DMS 273 (cell line): ENCODE measurements around the gene PRM3.

Source experiments
- DNase-seq: peaks from one replicate; lab custom pipeline; 2025; ENCODE audit not compliant: unreplicated experiment; lab: John Stamatoyannopoulos, UW

Gene PRM3

DNA sequence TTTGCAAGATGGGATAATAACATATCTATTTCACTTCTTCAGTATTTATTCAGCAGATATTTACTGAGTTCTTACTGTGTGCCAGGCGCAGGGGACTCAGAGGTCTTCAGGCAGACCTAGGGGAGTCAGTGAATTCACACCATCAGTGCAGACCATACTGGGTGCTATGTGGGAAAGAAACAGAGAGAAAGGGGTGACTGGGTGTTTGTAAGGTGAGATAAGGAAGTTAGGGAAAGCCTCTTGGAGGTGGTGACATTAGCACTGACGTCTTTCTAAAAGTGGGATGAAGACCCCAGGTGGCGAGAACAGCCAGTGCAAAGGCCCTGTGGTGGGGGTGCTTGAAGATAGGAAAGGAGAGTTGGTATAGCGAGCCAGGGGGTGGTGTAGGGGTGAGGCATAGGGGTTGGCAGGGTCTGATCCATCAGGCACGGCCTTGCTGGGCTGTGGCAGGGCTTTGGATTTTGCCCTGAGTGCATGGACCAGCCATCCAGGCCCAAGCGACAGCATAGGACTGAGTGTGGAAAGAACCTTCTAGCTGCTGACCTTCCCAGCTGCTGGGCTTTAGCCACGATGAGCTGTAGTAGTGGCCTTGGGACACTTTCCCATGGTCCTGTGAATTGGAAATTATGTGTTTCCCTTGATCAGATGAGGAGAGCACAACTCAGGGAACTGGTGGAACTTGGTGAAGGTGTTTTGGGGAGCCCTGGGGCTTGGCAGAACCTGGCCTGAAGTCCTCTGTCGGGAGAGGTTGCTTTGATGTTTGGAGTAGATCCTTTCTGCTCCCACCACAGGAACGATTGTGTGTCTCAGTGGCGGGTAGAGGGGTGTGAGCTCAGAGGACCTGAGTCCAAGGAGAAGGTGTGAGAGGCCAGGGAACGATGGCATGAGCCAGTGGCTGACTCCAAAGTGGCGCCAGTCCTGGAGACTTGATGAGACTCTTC is 13.5 kb downstream of the PRM3 start:
- no peak for DNase-seq

DNA sequence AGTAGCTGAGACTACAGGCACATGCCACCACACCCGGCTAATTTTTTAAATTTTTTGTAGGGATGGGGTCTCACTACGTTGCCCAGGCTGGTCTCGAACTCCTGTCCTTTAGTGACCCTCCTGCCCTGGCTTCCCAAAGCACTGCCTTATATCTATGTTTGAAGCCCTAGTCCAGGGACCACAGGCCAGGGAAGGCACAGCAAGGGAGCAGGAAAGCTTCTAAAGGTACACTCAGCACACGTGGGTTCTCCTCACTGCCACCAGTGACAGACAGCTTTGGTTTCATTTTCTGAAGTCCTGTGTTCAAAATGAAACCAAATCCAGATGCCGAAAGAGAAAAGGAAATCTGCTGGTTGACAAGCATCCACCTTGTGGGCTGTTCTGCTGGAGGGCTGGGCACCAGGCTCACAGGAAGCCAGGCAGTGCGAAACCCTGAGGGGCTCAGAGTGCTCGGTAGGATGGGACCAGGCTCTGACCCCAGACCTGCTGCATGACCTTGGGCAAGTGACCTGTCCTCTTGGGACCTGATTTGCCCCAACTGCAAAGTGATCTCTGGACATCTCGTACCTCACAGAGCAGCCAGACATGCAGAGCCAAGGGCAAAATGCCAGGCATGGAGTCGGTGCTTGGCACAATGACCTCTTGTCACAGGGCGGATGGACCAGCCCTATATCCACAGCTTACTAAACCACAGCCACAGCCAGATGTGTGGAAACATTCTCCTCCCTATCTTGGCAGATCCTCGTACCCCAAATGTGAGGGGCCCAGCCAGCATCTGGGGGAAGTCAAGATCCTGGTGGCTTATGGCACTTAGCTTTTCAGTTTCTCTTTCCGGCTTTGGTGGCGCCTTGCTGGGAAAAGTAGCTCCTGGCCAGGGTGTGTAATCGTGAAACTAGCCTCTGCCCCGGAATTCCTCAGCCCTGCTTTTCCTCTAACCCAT is 14.6 kb downstream of the PRM3 start:
- DNase-seq, result no peak

DNA sequence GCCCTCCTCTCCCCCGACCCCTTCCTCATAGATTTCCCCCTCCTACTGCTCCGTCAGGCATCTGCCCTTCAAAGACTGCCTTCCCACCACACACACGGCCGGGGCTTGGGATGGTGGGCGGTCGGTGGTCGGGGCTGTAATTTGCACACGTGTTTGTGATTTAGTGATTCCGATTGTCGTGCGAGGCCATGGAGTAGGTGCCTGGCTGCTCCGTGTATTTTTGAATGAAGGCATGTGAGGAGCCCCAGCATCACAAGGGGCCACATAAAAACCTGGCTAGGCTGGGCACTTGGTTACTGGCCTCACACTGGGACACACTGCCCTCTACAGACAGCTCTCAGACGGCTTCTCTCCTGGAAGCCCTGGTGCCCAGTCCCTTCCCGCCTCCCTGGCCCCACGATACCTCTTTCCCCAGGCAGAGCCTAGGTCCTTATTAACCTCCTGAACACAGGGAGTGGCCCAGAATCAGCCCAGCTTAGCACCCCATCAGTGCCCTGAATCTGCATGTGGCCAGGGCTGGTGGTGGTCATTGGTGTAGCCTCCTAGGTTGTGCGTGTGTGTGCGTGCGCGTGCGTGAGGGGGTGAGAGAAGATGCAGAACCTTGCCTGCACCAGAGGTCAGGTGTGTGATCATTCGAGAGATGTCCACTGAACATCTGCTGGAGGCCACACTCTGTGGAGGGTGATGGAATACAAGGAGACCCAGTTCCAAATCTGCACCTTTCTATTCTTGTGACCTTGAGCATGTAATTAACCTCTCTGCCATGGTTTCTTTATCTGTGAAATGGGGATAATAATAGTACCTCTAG is 16.1 kb downstream of the PRM3 start:
- peak; percentile 89 for DNase-seq

DNA sequence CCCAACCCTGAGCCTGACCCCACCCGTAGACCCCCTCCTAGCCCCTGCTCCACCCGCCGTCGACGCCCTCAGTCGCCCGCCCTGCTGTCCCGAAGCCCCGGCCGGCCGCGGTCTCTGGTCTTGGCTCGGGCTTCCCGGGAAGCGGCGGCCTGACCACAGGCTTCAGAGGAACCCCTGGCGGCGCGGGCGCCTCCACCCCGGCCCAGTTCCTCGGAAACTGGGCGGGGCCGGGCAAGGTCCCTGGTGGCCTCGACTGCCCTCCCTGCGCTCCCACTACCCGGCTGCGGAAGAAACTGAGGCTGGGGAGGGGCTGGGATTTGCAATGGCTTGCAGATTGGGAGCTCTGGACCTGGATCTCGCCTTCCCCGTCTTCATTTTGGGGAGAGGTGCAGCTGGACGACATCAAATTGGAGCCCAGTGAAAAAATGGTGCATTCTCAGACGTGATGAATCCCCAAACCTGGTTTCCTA is 16.7 kb downstream of the PRM3 start:
- peak; percentile 76 for DNase-seq

DNA sequence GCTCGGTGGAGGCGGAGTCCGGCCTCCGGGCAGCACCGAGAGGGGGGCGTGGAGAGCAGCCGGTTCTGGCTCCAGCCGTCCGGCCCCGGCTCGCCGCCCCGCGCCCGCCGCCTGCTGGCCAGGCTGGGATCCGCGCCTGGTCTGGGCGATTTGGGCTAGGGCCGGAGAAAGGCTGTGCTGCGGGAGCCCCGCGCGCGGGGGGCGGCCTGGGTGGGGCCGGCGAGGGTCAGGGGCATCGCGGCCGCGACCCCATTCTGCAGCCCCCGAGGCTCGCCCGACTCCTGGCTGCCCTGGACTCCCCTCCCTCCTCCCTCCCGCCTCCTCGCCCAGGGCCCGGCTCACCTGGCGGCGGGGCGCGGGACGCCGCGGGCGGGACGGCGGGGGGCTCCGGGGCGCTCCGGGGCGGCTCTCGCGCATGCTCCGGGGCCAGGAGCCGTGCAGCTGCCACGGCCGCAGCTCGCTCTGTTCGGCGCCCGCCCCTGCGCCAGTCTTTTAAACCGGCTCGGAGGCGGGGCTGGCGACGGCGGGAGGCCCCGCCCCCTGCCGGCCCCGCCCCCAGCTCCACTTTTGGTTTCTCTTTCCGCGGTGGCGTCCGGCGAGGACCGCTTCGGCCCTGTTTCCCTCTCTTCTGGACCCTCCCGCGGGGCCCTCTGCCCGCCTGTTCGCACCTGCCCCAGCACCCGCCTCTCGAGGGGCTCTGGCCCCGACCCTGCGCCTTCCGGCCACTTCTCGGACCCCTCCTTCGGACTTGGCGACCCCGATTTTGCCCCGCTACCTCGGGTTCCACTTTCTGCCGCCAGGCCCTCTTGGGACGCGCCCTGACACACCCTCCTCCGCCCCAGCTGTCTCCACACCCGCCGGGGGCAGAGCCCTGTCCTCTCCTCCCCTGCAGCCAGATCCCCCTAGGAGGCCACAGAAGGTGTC is 17.4 kb downstream of the PRM3 start, which contains the start of gene SOCS1:
Gene SOCS1, minus strand, starts transcription at position 468 of the 924 bp plus-strand sequence. CDS start 726 bp downstream, outside the sequence.
- DNase-seq, result peak; percentile 95

DNA sequence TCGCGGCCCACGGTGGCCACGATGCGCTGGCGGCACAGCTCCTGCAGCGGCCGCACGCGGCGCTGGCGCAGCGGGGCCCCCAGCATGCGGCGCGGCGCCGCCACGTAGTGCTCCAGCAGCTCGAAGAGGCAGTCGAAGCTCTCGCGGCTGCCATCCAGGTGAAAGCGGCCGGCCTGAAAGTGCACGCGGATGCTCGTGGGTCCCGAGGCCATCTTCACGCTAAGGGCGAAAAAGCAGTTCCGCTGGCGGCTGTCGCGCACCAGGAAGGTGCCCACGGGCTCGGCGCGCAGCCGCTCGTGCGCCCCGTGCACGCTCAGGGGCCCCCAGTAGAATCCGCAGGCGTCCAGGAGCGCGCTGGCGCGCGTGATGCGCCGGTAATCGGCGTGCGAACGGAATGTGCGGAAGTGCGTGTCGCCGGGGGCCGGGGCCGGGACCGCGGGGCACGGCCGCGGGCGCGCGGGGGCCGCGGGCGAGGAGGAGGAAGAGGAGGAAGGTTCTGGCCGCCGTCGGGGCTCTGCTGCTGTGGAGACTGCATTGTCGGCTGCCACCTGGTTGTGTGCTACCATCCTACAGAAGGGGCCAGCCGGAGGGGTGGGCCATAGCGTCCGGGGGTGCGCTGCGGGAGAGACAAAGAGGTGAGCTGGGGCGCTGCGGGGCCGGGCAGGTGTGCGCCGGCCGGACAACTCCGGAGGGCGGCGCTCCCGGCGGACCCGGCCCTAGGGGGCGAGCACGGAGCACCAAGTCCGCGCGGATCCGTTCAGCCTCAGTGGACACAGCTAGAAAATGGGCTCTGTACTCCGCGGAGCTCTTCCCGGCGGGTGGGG is 18.3 kb downstream of the PRM3 start:
- DNase-seq, result peak; percentile 75

DNA sequence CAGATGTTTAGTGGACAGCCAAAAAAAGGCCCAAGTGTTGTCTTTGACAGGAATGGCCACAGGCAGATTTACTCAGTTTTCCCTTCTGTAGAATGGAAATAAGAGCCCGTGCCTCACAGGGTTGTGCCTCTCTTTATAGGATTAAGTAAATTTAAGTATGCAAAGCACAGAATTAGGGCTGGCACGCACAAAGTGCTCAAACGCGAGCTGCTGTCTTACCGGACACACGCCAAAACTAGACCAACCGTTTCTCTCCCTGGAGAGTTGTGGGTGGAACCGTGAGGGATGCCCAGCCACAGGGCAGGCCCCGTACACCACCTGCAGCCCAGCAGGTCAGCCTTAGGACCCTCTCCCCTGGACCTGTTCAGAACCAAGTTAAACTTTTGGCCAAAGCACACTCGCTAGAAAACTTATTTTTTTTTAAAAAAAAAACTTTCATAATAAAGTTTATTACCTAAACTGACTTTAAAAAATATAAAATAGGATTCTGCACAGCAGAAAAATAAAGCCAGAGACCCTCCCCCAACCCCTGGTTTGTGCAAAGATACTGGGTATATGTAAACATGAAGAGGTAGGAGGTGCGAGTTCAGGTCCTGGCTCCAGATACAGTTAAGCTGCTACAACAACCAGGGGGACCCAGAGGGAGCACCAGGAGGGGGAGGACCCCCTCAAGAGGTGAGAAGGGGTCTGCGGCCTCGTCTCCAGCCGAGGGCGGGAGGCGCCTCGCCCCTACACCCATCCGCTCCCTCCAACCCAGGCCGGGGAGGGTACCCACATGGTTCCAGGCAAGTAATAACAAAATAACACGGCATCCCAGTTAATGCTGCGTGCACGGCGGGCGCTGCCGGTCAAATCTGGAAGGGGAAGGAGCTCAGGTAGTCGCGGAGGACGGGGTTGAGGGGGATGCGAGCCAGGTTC is 19.2 kb downstream of the PRM3 start:
- no peak for DNase-seq

DNA sequence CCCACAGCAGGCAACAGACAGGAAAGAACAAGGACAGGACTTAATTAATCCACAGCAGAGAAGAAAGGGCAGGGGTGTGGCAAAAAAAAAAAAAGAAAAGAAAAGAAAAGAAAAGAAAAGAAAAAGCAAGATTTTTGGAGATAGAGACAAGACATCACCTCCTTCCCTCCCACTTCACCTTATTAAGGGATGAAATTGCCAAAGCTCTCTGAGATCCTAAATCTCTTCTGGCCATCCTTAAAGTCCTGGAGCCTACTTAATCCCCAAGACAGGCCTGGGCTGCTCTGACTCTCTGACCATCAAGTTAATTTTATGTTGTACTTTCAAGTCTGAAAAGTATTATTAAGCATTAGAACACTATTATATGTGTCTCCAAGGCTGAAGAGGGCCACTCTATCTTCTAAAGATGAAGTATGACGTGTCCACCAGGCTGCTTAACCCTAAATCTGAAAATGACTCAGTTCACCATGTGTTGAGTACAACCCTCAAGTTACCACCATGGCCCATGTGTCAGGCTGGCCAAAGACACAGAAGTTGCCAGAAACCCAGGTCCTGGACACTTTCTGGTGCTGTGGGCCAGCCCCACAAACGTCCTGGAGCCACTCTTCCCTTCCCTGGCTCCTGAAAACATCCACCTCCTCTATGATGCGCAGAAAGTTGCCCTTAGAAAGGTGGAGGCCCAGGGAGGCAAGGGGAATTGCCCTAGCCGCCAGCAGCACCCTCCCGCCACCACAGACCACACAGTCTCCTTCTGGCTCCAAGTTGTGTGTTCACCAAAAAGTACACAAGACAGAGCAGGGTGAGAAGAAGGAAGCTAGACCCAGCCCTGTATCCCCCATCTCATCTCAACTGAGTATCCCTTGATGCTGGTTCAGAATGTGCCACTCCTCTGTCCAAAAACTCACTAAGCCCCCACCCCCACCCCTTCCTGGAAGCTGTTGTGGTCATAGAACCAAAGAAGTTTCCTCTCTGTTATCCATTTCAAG is 20.1 kb downstream of the PRM3 start:
- DNase-seq, result peak; percentile 32

DNA sequence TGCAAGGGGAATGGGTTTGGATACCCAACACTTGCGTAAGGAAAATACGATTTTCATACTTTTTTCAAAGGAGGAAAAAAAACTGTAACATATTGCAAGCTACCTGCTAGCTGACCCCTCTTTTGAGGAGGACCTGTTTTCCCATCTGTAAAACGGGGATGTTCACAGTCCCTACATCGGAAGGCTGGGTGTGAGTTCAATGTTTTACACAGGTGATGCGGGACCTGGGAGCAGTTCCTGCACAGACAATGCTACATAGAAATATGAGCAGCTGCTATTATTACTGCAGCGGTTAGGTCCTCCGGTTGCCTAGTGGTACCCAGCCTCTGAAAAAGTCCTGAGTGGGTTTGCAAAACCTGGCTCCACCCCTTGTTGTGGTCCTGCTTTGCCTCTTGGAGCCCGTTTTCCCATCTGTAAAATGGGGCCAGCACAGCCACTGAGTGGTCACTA is 20.9 kb downstream of the PRM3 start:
- no peak for DNase-seq

DNA sequence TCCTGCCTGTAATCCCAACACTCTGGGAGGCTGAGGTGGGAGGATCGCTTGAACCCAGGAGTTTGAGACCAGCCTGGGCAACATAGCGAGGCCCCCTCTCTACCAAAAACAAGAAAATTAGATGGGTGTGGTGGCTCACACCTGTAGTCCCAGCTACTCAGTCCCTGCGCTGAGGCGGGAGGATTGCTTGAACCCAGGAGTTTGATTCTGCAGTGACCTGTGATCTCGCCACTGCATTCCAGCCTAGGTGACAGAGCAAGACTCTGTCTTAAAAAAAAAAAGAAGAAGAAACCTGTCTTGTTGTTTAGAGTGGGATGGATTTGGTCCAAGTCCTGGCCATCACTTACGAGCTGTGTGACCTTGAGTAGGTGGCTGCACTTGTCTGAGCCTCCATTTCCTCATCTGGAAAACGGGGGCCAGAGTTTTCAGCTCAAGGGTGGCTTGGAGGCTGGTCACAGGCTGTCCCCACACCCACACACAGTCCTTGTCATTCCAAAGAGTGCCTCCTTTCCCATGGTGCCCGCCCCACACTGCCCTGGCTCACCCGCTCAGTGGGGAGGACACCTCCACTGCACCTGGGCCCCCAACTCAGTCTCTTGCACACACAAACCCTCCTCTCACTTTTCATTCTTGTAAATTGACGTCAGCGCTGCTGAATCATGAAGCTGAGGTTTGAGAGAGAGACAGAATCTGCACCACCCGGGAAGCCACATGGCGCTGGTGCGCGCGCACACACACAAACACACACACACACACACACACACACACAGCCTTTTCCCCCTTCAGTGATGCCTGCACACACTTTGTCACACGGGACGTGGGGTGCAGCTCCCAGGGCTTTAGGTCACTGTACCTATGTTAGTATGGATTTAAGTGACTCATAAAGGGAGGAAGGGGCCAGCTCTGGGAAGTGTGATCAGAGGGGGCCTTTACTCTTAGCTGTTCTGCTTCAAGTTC is 21.6 kb downstream of the PRM3 start:
- DNase-seq, result no peak

DNA sequence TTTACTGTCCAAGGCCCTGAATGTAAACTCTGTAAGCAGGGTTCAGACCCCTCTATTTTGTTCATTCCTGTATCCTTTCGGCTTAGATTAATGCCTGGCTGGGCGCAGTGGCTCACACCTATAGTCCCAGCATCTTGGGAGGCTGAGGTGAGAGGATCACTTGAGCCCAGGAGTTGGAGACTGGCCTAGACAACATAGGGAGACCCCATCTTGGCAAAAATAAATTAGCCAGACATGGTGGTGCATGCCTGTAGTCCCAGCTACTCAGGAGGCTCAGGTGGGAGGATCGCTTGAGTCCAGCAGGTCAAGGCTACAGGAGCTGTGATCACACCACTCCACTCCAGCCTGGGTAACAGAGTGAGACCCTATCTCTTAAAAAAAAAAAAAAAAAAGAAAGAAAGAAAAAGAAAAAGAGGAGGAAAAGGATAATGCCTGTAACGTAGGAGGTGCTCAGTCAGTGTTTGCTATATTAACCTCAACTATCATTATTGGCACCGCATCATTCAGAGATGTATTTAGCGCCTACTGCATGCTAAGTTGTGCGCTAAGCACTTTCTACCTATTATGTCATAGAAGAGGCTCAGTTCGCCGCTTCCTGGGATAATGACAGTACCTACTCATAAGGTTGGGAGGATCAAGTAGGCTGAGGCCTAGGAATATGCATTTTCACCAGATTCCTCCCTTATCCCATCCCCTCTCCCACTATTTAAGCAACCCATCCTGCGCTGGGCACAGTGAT is 22.5 kb downstream of the PRM3 start:
- no peak for DNase-seq

DNA sequence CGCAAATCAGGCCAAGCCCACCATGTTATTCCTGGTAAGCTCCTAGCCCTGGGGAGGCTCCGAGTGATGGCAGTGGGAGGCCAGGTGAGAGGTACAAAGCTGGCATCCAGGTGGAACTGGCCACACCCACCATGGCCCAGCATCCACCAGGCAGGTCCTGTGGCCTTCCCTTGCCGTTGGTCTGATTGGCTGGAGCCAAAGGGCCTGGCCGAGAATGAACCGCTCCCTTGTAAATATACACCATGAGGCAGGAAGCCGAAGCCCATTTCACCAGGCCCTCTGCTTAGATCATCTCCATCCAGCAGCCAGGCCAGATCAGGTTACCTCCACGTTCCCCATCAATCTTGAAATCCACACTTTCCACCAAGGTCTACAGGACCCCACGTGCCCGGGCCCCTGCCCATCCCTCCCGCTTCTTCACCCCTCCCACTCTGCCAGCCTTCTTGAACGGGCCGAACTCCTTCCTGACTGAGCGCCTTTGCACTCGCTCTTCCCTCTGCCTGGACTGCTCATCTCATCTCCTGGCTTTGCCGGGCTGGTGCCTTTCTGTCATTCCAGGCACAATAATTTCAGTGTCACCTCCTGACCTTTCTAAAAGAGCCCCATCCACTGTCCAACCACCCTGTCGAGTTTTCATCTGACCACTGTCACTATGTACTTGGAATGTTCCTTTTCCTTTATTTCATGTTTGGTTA is 23.2 kb downstream of the PRM3 start:
- peak; percentile 32 for DNase-seq

DNA sequence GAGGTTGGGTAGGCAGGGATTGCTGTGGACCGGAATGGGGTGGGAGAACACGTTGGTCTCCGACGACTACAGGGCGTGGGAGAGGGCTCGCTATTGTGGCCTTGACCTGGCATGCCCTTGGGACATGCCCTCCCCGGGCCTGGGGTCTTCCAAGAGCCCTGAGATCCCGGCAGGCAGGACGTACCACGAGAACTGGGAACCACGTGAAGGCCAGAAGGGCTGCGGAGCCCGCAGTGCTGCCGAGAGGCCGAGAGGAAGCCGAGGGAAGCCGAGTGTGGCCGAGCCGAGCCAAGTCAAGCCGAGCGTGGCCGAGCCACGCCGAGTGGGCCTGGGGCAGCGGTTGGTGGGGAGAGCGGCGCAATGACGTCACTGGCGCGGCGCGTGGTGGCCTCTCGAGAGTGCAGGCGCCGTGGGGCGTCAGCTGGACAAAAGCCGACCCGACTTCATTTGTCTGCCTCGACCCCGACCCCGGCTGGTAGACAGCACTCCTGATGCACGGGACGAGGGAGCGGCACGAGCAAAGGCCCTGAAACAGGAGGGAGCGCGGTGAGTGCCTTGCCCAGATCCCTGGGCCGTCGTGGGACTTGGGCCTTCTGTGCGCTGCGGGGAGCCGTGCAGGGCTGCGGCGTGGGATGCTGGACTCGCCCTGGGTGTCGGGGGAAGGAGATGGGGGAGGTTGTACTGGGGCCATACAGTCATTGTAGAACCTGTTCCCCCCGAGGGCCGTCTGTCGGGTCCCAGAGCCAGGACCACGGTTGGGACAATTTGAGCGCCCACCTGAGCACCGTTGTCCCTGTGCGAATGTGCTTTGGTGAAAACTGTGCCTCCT is 24.0 kb downstream of the PRM3 start:
- no peak for DNase-seq
